Hepatocyte (in vitro differentiated cells): ENCODE measurements around the gene FES. TPM values are rescaled to one million over a fixed set of nuclear protein-coding genes. Genes with fewer than 3 reads are reported as not detected.
A peak's percentile ranks its signal among the peaks of the same experiment; 100 is the strongest.

Experiments
- DNase-seq: peaks from one replicate; pipeline ENCODE4 v3.0.0-alpha.2; 2016; ENCODE audit warnings: low spot score
- H2AFZ ChIP-seq: fragments of 200-600 bp; sonication (generic); 2 replicates; pipeline ENCODE4 v1.6.0; 2016; ENCODE audit warnings: antibody characterized with exemption, mild to moderate bottlenecking
- H3K27ac ChIP-seq: fragments of 200-600 bp; sonication (generic); 2 replicates; pipeline ENCODE4 v1.5.1; 2016; ENCODE audit warnings: mild to moderate bottlenecking
- H3K27me3 ChIP-seq: fragments of 200-600 bp; sonication (generic); 2 replicates; pipeline ENCODE4 v1.6.1; 2016
- H3K36me3 ChIP-seq: fragments of 200-600 bp; sonication (generic); replicated peaks from 2 replicates; pipeline ENCODE4 v1.5.1; 2016; ENCODE audit warnings: low read depth; ENCODE audit not compliant: insufficient read depth
- H3K4me1 ChIP-seq: fragments of 200-600 bp; sonication (generic); 2 replicates; pipeline ENCODE4 v1.5.1; 2016; ENCODE audit warnings: mild to moderate bottlenecking, moderate library complexity; ENCODE audit not compliant: insufficient read depth
- H3K4me2 ChIP-seq: fragments of 200-600 bp; sonication (generic); 2 replicates; pipeline ENCODE4 v1.6.0; 2016
- H3K4me3 ChIP-seq: fragments of 200-600 bp; sonication (generic); 2 replicates; pipeline ENCODE4 v1.5.1; 2016; ENCODE audit warnings: mild to moderate bottlenecking
- H3K79me2 ChIP-seq: fragments of 200-600 bp; sonication (generic); 2 replicates; pipeline ENCODE4 v1.6.0; 2017; ENCODE audit warnings: mild to moderate bottlenecking
- H3K9me2 ChIP-seq: fragments of 200-600 bp; sonication (generic); replicated peaks from 2 replicates; pipeline ENCODE4 v1.6.0; 2017; ENCODE audit warnings: mild to moderate bottlenecking; ENCODE audit not compliant: insufficient read depth
- H3K9me3 ChIP-seq: fragments of 200-600 bp; sonication (generic); 2 replicates; pipeline ENCODE4 v1.5.1; 2016; ENCODE audit warnings: low read depth, mild to moderate bottlenecking
- H4K20me1 ChIP-seq: fragments of 200-600 bp; sonication (generic); 2 replicates; pipeline ENCODE4 v1.6.0; 2016; ENCODE audit warnings: mild to moderate bottlenecking; ENCODE audit not compliant: insufficient read depth, poor library complexity, severe bottlenecking
- CTCF ChIP-seq: fragments of 200-600 bp; sonication (generic); IDR thresholded peaks from 2 replicates; pipeline ENCODE4 v1.5.1; 2016; ENCODE audit warnings: antibody characterized with exemption, mild to moderate bottlenecking; ENCODE audit not compliant: poor library complexity
- EZH2 ChIP-seq: fragments of 200-600 bp; sonication (generic); IDR thresholded peaks from 2 replicates; pipeline ENCODE4 v1.6.1; 2016; ENCODE audit warnings: antibody characterized with exemption, mild to moderate bottlenecking, borderline replicate concordance
- EZH2phosphoT487 ChIP-seq: fragments of 200-600 bp; sonication (generic); IDR thresholded peaks from one replicate; pipeline ENCODE4 v1.6.1; 2018; ENCODE audit warnings: antibody characterized with exemption, mild to moderate bottlenecking, low read depth, moderate library complexity; ENCODE audit not compliant: unreplicated experiment, severe bottlenecking
- WGBS: methylation state at CpG from one replicate; pipeline ENCODE4 v1.1.6; 2016; ENCODE audit warnings: low lambda C conversion rate; ENCODE audit errors: missing lambda C conversion rate; 5-methylcytosine and 5-hydroxymethylcytosine counted together
- polyA plus RNA-seq: library from polyadenylated mRNA; unstranded; fragments of >200 nt; fragmentation: Nextera tagmentation; extraction: Ambion mirVana; gene quantifications from 2 replicates; pipeline ENCODE4 v1.2.1, GENCODE V29; 2016
- total RNA-seq: library from RNA; depleted of rRNA; stranded (reverse); fragments of >200 nt; gene quantifications from 2 replicates; pipeline ENCODE4 v1.2.3, GENCODE V29; 2014

FES gene
- total and polyA plus RNA-seq, 2 experiments from 2014 or later, result 7.3 to 13.5 TPM

DNA sequence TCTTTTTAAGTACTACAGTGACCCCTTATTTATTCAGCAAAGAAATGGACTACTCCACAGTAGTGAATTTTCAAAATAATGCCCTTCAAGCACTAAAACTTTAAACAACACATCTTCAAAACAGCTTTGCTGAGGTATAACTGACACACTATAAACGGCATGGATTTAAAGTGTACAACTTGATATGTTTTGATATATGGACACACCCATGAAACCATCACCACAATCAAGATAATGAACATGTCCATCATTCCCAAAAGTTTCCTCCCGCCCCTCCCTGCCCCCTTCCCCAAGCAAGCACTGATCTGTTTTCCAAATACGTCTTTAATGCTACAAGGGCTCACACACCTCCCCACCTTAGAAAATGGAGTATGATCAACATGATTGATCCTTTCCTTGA lies 17.5 kb upstream of the FES start:
- H3K9me2 ChIP-seq, result no peaks in the 10 kb centered on the region
- no peaks in the 10 kb centered on the region for H3K9me3 ChIP-seq
- no peak overlapping the region for H3K4me3 ChIP-seq
- H2AFZ ChIP-seq, result no peak overlapping the region
- H3K27ac ChIP-seq, result no peak overlapping the region
- TF ChIP-seq EZH2phosphoT487 (no peak), EZH2 (no peak), CTCF (no peak)
- WGBS, result 78% methylated on average over 3 of the region's 3 CpGs
- no peaks in the 10 kb centered on the region for H4K20me1 ChIP-seq
- no peaks in the 10 kb centered on the region for H3K36me3 ChIP-seq
- peaks cover 34% of the 10 kb centered on the region for H3K4me1 ChIP-seq
- H3K27me3 ChIP-seq, result no peaks in the 10 kb centered on the region
- DNase-seq, result no peak
- H3K79me2 ChIP-seq, result peaks cover 11% of the 10 kb centered on the region
- H3K4me2 ChIP-seq, result no peak overlapping the region

DNA sequence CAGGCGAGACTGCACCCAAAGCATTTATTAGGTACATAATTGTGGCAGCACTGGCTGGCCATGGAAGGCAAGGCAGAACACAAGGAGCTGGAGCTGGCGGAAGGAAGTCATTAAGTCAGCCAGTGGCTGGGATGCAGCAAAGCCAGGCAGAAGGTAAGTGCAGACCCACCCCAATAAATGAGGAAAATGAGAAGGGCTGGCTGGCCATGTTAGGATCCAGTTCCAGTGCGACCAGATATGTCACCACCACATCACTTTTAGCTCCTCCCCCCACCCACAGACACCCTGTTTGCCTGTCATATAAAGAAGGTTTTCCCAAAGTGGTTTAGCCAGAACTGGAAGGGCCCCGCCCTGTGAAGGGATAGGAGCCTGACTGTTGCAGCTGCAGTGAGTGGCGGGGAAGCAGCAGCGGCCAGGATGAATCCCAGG lies 16.0 kb upstream of the FES start, which contains the start of gene FURIN:
FURIN (plus strand) TSS at position 328 of the 429 bp plus-strand sequence. CDS start 7,153 bp downstream, outside the sequence.
- peaks cover 26% of the 10 kb centered on the region for H3K79me2 ChIP-seq
- no peaks in the 10 kb centered on the region for H3K27me3 ChIP-seq
- DNase-seq, result no peak
- H2AFZ ChIP-seq, result no peak within 1 kb of the TSS
- no peak for TF ChIP-seq CTCF
- TF ChIP-seq EZH2, result no peak
- no peak for TF ChIP-seq EZH2phosphoT487
- no peaks in the 10 kb centered on the region for H3K9me3 ChIP-seq
- H4K20me1 ChIP-seq, result peaks cover 3% of the 10 kb centered on the region
- no peaks in the 10 kb centered on the region for H3K9me2 ChIP-seq
- peak within 1 kb of the TSS; percentile 95 for H3K4me2 ChIP-seq
- H3K27ac ChIP-seq, result peak within 1 kb of the TSS; percentile 89
- 70% methylated on average over 6 of the region's 6 CpGs for WGBS
- H3K4me3 ChIP-seq, result no peak within 1 kb of the TSS
- H3K4me1 ChIP-seq, result peaks cover 46% of the 10 kb centered on the region
- H3K36me3 ChIP-seq, result no peaks in the 10 kb centered on the region

GRCh38 chr15:90869140-90869541 lies 15.2 kb upstream of the FES start:
- H3K4me1 ChIP-seq, result peaks cover 55% of the 10 kb centered on the region

More at GRCh38 chr15:90869140-90869541, 15.2 kb upstream of the FES start:
- peaks cover 34% of the 10 kb centered on the region for H3K79me2 ChIP-seq
- peaks cover 11% of the 10 kb centered on the region for H4K20me1 ChIP-seq
- H3K9me2 ChIP-seq, result no peaks in the 10 kb centered on the region
- H2AFZ ChIP-seq, result no peak overlapping the region
- no peaks in the 10 kb centered on the region for H3K27me3 ChIP-seq
- H3K9me3 ChIP-seq, result no peaks in the 10 kb centered on the region
- no peak for DNase-seq
- H3K4me3 ChIP-seq, result no peak overlapping the region
- TF ChIP-seq CTCF (no peak), EZH2phosphoT487 (no peak), EZH2 (no peak)
- H3K27ac ChIP-seq, result peak overlapping the region; percentile 89
- peak overlapping the region; percentile 95 for H3K4me2 ChIP-seq
- H3K36me3 ChIP-seq, result no peaks in the 10 kb centered on the region
